K562 (cell line): ENCODE data around the gene FGF21. TPM values are rescaled to one million over a fixed set of nuclear protein-coding genes. Genes with fewer than 3 reads are reported as not detected.

ENCODE experiments used
- ARID3B ChIP-seq: fragments of 250-450 bp; sonication (Bioruptor Pico); IDR thresholded peaks from 2 replicates; pipeline ENCODE4 v1.4.0; 2020; ENCODE audit warnings: borderline replicate concordance
- ATF2 ChIP-seq: sonication (generic); formaldehyde crosslinking; IDR thresholded peaks from 2 replicates; pipeline ENCODE4 v1.8.1; 2022; ENCODE audit warnings: missing genetic modification reagents
- CEBPB ChIP-seq: fragments of 450-650 bp; IDR thresholded peaks from 2 replicates; pipeline ENCODE4 v1.6.1; 2016; ENCODE audit warnings: missing genetic modification characterization, missing compliant biosample characterization
- GATA2 ChIP-seq: sonication (generic); formaldehyde crosslinking; IDR thresholded peaks from 2 replicates; pipeline ENCODE4 v1.4.0; 2020; ENCODE audit warnings: mild to moderate bottlenecking, missing genetic modification reagents
- HLTF ChIP-seq: fragments of 450-650 bp; IDR thresholded peaks from 2 replicates; pipeline ENCODE4 v1.6.1; 2016
- MTA2 ChIP-seq: fragments of 450-650 bp; IDR thresholded peaks from 2 replicates; pipeline ENCODE4 v1.6.1; 2016; ENCODE audit warnings: low read depth
- NFRKB ChIP-seq: fragments of 450-650 bp; IDR thresholded peaks from 2 replicates; pipeline ENCODE4 v1.6.1; 2016; ENCODE audit warnings: low read depth
- NRF1 ChIP-seq, 2 experiments: fragments of 450-650 bp; IDR thresholded peaks in 1 of 2; conservative IDR thresholded peaks in 1 of 2; 2 replicates each; pipeline ENCODE4 v1.6.1; 2014; ENCODE audit warnings: mild to moderate bottlenecking in 2 of 2
- POU5F1 ChIP-seq: fragments of 150-350 bp; IDR thresholded peaks from 2 replicates; pipeline ENCODE4 v1.6.1; 2014; ENCODE audit warnings: borderline replicate concordance, low read length, low read depth, mild to moderate bottlenecking; ENCODE audit not compliant: partially characterized antibody
- RFX1 ChIP-seq: fragments of 450-650 bp; IDR thresholded peaks from 2 replicates; pipeline ENCODE4 v1.6.1; 2016; ENCODE audit warnings: mild to moderate bottlenecking, moderate library complexity
- SMC3 ChIP-seq: conservative IDR thresholded peaks from 2 replicates; pipeline ENCODE4 v1.6.1; 2011; ENCODE audit warnings: low read depth, low read length, improper control_type of control experiment; ENCODE audit not compliant: insufficient read depth
- TAL1 ChIP-seq: fragments of 450-650 bp; IDR thresholded peaks from 2 replicates; pipeline ENCODE4 v1.6.1; 2016; ENCODE audit warnings: mild to moderate bottlenecking
- TCF7L2 ChIP-seq: fragments of 150-350 bp; IDR thresholded peaks from 2 replicates; pipeline ENCODE4 v1.6.1; 2016; ENCODE audit warnings: low read depth, mild to moderate bottlenecking, low read length, moderate library complexity
- TRIM25 ChIP-seq: fragments of 450-650 bp; IDR thresholded peaks from 2 replicates; pipeline ENCODE4 v1.7.0; 2016; ENCODE audit warnings: borderline replicate concordance
- ZNF347 ChIP-seq: fragments of 450-650 bp; formaldehyde crosslinking; IDR thresholded peaks from 2 replicates; pipeline ENCODE4 v1.4.0; 2020; ENCODE audit warnings: low read depth, mild to moderate bottlenecking, moderate library complexity
- ZNF407 ChIP-seq: fragments of 450-650 bp; IDR thresholded peaks from 2 replicates; pipeline ENCODE4 v1.6.1; 2016; ENCODE audit warnings: low read depth
- polyA plus RNA-seq, 8 experiments: library from polyadenylated mRNA; depleted of rRNA in 4 of 8; stranded (reverse) in 5 of 8; unstranded in 3 of 8; fragments of >200 nt; fragmentation: Nextera tagmentation in 2 of 8; fragmentation: Illumina TruSeq in 1 of 8; extraction: Ambion mirVana in 2 of 8; extraction: Trizol in 1 of 8; gene quantifications; 2 replicates each; pipeline versions ENCODE4 v1.2.1 to v1.2.3, GENCODE V29; 2011 to 2014; ENCODE audit warnings: inconsistent platforms in 1 of 8, missing spikeins in 1 of 8
- total RNA-seq, 7 experiments: library from RNA; depleted of rRNA in 6 of 7; stranded (reverse); fragments of >200 nt in 6 of 7; fragmentation: Illumina TruSeq in 2 of 7; extraction: Trizol in 2 of 7; gene quantifications; 2 replicates each; pipeline versions ENCODE4 v1.2.1 to v1.2.3, GENCODE V29; 2011 to 2021; ENCODE audit warnings: low replicate concordance in 1 of 7

The FGF21 gene
- total and polyA plus RNA-seq, 9 of the 15 experiments (the other 6 are each of a cell fraction or from before 2014, with no cell fraction given): 0.04 to 0.77 (median 0.09) TPM; not detected in 6

- TF ChIP-seq TRIM25: no peak
- peak; percentile 53 to 61 for TF ChIP-seq NRF1 (conservative IDR thresholded peaks at IDR 0.05 in 1 of 2, IDR thresholded peaks at IDR 0.05 in 1 of 2)
- TF ChIP-seq TAL1: no peak
- TF ChIP-seq MTA2: no peak
- no peak for TF ChIP-seq RFX1
- TF ChIP-seq ATF2 (CRISPR knock-in tag): no peak
- peak; percentile 92 for TF ChIP-seq CEBPB
- TF ChIP-seq POU5F1: peak; percentile 70
- no peak; the same call in 1 of the 2 replicates for TF ChIP-seq ZNF407
- TF ChIP-seq ARID3B: no peak
- TF ChIP-seq NFRKB: no peak
- no peak for TF ChIP-seq TCF7L2
- no peak for TF ChIP-seq ZNF347 (CRISPR knock-in tag)
- peak; percentile 45; the same call in 1 of the 2 replicates for TF ChIP-seq HLTF
- no peak for TF ChIP-seq GATA2 (CRISPR knock-in tag)
- peak; percentile 94 for TF ChIP-seq SMC3
Observed at GRCh38 chr19:48795055-48795684, 39.8 kb downstream of the FGF21 start (continued).
